ENCODE results near the gene DCST1. TPM values are rescaled to one million over a fixed set of nuclear protein-coding genes. Genes with fewer than 3 reads are reported as not detected.

DCST1 gene
- total and polyA plus RNA-seq, 2 donors (not counting 1 experiment from before 2014, with no cell fraction given): 0.22 TPM; not detected in 1

GRCh38 chr1:155040358-155041093 lies 6.9 kb downstream of the DCST1 start:
- Histone ChIP-seq H3K27ac (ENCODE audit: low read length in 2 of 2) (no peak overlapping the region), H3K9me3 (ENCODE audit: control extremely low read depth in 1 of 3, control insufficient read depth in 2 of 3, insufficient read depth in 1 of 3, low read length in 2 of 3) (no peaks in the 10 kb centered on the region), H3K4me2 (replicated peaks; ENCODE audit: low read depth, low read length, poor library complexity, severe bottlenecking) (no peak overlapping the region), H3K79me2 (ENCODE audit: control insufficient read depth, insufficient read depth, low read length) (no peaks in the 10 kb centered on the region), H3K36me3 (replicated peaks in 1 of 2; ENCODE audit: control extremely low read depth in 1 of 2, control insufficient read depth in 1 of 2, extremely low read depth in 1 of 2, insufficient read depth in 2 of 2, low read length in 1 of 2) (no peaks in the 10 kb centered on the region), H3K4me3 (ENCODE audit: control extremely low read depth in 1 of 5, extremely low read depth in 1 of 5, insufficient read depth in 1 of 5, low read depth in 2 of 5, low read length in 4 of 5) (no peak overlapping the region), H2AFZ (ENCODE audit: insufficient read depth, low read depth, low read length, poor library complexity, severe bottlenecking) (no peak overlapping the region), H4K20me1 (ENCODE audit: control insufficient read depth, insufficient read depth, low read length, poor library complexity, severe bottlenecking) (no peaks in the 10 kb centered on the region), H3K9ac (ENCODE audit: low read length) (no peak overlapping the region), H3K27me3 (replicated peaks in 1 of 4; ENCODE audit: control extremely low read depth in 1 of 4, control insufficient read depth in 3 of 4, insufficient read depth in 4 of 4, low read length in 3 of 4) (peaks cover 0 to 17% (median 0%) of the 10 kb centered on the region in 4 experiments), H3K4me1 (ENCODE audit: control insufficient read depth in 2 of 2, insufficient read depth in 2 of 2, low read length in 2 of 2) (no peaks in the 10 kb centered on the region)
- no peak for TF ChIP-seq EZH2 (IDR thresholded peaks at IDR 0.05; ENCODE audit: borderline replicate concordance, insufficient read depth, low read depth, low read length, poor library complexity, severe bottlenecking)
- TF ChIP-seq CTCF (IDR thresholded peaks at IDR 0.05): no peak
- intact Hi-C loops (cut with micrococcal nuclease): no loop called here
- H3K4me1 Mint-ChIP-seq: peaks cover 7% of the 10 kb centered on the region
- ATAC-seq (ENCODE audit: low read depth): no peak
- ChIA-PET CTCF (interaction anchor here (1.0 to 16.6 kb wide), 7 partner anchors 10 to 104 kb away, joined by 3 to 370 read pairs (median 6); partner anchors contain the start of genes ADAM15, EFNA4, PBXIP1 and PMVK), POLR2A (no interaction called here)
- no peaks in the 10 kb centered on the region for H3K9me3 Mint-ChIP-seq (ENCODE audit: insufficient read depth)
- H3K27me3 Mint-ChIP-seq: peaks cover 14% of the 10 kb centered on the region
- WGBS (ENCODE audit: insufficient coverage): 95% methylated on average over 13 of the region's 14 CpGs
- no peak overlapping the region for H3K4me3 Mint-ChIP-seq
- no peak for DNase-seq
- H3K27ac Mint-ChIP-seq: no peak overlapping the region

GRCh38 chr1:155042789-155043188 lies 9.2 kb downstream of the DCST1 start:
- no peak overlapping the region for H3K27ac Mint-ChIP-seq
- intact Hi-C loops (cut with micrococcal nuclease): no loop called here
- peaks cover 7% of the 10 kb centered on the region for H3K4me1 Mint-ChIP-seq
- POLR2A ChIA-PET: no interaction called here
- no peaks in the 10 kb centered on the region for H3K79me2 ChIP-seq (ENCODE audit: control insufficient read depth, insufficient read depth, low read length)
- no peak overlapping the region for H2AFZ ChIP-seq (ENCODE audit: insufficient read depth, low read depth, low read length, poor library complexity, severe bottlenecking)
- H3K9ac ChIP-seq (ENCODE audit: low read length): no peak overlapping the region
- H3K4me3 Mint-ChIP-seq: no peak overlapping the region
- no peak overlapping the region for H3K4me2 ChIP-seq (replicated peaks; ENCODE audit: low read depth, low read length, poor library complexity, severe bottlenecking)
- ATAC-seq (ENCODE audit: low read depth) (no peak), DNase-seq (no peak)
- CTCF ChIA-PET: interaction anchor here (8.1 to 16.6 kb wide), 2 partner anchors 19 to 42 kb away, joined by 77 to 370 read pairs; partner anchors contain the start of gene EFNA4
- no peaks in the 10 kb centered on the region for H3K4me1 ChIP-seq (ENCODE audit: control insufficient read depth in 2 of 2, insufficient read depth in 2 of 2, low read length in 2 of 2)
- peaks cover 0 to 10% (median 0%) of the 10 kb centered on the region in 4 experiments for H3K27me3 ChIP-seq (replicated peaks in 1 of 4; ENCODE audit: control extremely low read depth in 1 of 4, control insufficient read depth in 3 of 4, insufficient read depth in 4 of 4, low read length in 3 of 4)
- WGBS (ENCODE audit: insufficient coverage): 85% methylated on average over 5 of the region's 5 CpGs
- H3K36me3 ChIP-seq (replicated peaks in 1 of 2; ENCODE audit: control extremely low read depth in 1 of 2, control insufficient read depth in 1 of 2, extremely low read depth in 1 of 2, insufficient read depth in 2 of 2, low read length in 1 of 2): no peaks in the 10 kb centered on the region
- no peaks in the 10 kb centered on the region for H3K9me3 ChIP-seq (ENCODE audit: control extremely low read depth in 1 of 3, control insufficient read depth in 2 of 3, insufficient read depth in 1 of 3, low read length in 2 of 3)
- H3K27ac ChIP-seq (ENCODE audit: low read length in 2 of 2): no peak overlapping the region
- H3K27me3 Mint-ChIP-seq: peaks cover 11% of the 10 kb centered on the region
- no peaks in the 10 kb centered on the region for H3K9me3 Mint-ChIP-seq (ENCODE audit: insufficient read depth)
- TF ChIP-seq CTCF (IDR thresholded peaks at IDR 0.05) (no peak), EZH2 (IDR thresholded peaks at IDR 0.05; ENCODE audit: borderline replicate concordance, insufficient read depth, low read depth, low read length, poor library complexity, severe bottlenecking) (no peak)
- no peak overlapping the region for H3K4me3 ChIP-seq (ENCODE audit: control extremely low read depth in 1 of 5, extremely low read depth in 1 of 5, insufficient read depth in 1 of 5, low read depth in 2 of 5, low read length in 4 of 5)
- no peaks in the 10 kb centered on the region for H4K20me1 ChIP-seq (ENCODE audit: control insufficient read depth, insufficient read depth, low read length, poor library complexity, severe bottlenecking)

Data from B cell (primary cell).